IPS DF 19.7 (cell line): Measurements from ENCODE around the gene CCND1.
"Not testable (repeated sequence)": the region's sequence is repeated elsewhere in the genome, so short reads cannot be mapped to it uniquely, and the experiment has no call there.

Experiments used
- DNase-seq: peaks from one replicate; pipeline ENCODE4 v3.0.0-alpha.2; 2013; ENCODE audit warnings: low read depth, low spot score

The CCND1 gene

DNA sequence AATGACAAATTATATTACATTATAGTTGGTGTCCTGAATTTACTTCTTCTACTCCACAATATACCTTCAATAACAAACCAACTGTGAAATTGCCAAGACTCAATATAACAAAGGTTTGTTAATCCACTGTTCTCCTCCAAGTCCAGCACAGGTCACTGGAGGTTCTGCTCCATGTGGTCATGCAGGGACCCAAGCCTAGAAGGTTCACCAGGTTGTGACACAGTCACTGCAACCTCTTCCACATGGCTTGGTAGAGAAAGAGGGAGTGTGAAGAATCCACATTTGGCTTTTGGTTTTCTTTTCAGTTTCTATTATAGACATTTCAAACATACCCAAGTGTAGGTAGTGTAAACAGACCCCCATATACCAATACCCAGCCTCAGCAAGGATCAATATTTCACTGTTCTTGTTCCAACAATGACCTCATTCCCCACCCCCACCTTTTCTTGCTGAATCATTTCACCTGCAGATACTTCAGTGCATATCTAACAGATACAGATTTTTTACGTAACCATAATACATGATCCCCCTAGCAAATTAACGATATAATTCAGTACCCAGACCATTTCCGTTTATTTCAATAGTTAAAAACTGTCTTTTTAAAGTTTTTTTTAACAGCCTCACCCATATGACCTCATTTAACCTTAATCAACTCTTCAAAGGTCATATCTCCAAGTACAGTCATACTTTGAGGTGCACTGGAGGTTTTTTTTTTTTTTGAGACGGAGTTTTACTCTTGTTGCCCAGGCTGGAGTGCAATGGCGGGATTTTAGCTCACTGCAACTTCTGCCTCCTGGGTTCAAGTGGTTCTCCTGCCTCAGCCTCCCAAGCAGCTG lies 48.7 kb downstream of the CCND1 start:
- DNase-seq, result no peak

DNA sequence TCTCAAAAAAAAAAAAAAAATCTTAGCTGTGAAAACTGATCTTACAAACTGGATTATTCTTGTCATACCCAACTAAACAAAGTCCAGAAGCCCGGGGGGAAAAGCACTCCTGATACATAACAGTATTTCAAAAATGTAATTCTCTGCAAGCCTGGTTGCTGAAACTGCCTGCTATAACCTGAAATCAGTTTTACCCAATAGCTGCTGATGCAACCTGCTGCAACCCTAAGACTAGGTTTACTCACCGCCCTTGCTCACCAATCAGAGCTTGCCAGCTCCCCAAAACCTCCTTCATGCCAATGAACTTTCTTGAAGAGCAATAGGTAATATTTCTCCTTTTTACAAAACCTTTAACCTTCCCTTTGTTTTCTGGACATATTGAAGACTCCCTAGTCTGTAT lies 50.5 kb downstream of the CCND1 start:
- no peak for DNase-seq

DNA sequence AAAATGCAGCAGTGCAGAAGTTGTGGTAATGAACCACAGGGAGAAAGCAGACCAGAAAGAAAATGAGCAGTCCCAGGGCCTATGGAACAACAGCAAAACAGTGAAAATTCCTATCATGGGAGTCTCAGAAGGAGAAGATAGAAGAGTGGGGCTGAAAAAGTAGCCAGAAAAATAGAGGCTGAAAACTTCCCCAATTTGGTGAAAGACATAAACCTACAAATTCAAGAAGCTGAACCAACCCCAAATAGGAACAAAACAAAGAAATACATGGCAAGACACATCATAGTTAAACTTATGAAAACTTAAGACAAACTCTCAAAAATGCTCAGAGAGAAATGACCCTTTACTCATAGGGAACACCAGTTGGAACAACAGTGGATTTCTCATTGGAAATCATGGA lies 51.5 kb downstream of the CCND1 start:
- no peak for DNase-seq

DNA sequence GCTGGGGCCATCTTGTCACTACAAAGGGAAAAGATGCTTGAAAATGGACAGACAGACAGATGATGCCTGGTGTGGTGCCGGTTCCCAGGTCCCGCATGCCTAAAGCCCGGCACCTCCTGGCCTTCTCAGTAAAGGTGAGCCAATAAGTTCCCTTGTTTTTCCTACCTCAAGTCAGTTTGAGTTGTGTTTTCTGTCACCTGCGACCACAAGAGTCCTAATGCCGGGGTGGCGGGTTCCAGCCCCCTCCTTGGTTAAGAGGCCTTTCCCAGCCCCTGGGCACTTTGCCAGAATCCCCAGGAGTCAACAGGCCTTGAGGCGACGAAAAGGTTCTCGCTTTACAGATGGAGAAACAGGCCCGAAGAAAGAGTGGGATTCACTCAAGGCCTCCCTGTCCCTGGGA lies 53.8 kb downstream of the CCND1 start:
- DNase-seq, result no peak

DNA sequence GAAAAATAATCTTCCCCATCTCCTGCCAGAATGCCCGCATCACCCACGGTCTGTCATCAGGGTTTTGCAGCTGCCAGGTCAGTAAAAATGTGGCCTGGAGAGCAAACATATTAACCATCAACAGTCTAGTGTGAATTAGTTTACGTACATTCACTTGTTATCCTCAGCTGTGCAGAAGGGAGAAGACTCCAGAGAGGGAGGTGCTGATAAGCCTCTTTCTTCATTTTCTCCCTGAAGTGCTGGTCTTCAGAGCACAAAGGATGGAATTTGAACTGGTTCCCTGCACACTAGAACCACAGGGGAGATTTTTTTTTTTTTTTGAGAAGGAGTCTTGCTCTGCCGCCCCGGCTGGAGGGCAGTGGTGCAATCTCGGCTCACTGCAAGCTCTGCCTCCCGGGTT lies 54.6 kb downstream of the CCND1 start:
- DNase-seq, result no peak

DNA sequence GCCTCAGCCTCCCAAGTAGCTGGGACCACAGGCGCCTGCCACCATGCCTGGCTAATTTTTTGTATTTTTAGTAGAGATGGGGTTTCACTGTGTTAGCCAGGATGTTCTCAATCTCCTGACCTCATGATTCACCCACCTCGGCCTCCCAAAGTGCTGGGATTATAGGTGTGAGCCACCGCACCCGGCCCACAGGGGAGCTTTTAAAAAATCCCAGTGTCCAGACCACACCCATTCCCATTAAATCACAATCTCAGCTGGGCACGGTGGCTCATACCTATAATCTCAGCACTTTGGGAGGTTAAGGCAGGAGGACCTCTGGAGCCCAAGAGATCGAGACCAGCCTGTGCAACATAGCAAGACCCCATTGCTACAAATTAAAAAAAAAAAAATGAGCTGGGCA lies 55.0 kb downstream of the CCND1 start:
- not testable (repeated sequence) for DNase-seq

DNA sequence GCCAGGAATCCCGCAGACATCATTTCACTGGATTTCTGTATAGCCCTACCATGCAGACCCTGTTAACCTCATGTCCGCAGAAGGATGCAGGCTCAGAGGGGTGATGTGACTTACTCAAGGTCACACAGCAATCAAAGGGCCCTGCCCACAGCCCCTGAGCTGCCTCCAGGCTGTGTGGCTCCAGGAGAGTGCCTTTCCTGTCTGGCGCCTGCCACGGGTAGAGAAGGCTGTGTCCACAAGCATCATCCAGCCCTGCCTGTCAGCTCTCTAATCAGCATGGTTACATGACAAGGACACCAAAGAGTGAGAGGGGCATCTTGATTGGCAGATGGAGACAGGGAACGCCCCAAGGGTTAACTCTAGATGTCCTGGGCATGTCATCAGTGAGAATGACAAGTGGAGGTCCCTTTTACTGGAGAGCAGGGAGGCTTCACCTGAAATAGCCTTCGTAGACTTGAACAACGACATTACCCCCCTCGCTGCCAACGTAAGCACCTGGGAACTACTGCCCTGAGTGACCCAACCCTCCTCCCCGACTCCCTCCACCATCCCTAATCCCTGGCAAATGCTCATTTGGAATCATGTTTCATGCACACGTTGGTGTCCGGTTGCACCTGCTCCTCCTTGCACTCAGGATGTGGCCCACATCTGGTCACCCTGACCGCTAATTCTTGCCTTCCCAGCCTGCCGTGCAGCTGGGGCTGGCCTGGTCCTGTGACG lies 56.0 kb downstream of the CCND1 start:
- no peak for DNase-seq

DNA sequence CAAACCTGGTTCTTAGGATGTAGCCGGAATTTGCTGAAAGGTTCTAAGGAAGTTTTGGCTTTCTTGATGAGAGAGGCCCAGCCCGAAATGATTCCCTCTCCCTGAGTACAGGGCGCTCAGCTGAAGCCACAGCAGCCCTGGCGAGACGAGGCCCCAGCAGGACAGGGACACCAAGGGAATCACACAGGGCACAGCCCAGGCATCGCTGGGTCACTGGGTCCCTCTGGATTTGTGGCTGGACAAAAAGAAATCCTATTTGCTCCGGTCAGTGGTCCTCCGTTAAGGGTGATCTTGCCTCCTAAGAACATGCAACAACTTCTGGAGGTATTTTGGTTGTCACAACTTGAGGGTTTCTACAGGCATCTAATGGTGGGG lies 56.5 kb downstream of the CCND1 start:
- DNase-seq, result no peak

DNA sequence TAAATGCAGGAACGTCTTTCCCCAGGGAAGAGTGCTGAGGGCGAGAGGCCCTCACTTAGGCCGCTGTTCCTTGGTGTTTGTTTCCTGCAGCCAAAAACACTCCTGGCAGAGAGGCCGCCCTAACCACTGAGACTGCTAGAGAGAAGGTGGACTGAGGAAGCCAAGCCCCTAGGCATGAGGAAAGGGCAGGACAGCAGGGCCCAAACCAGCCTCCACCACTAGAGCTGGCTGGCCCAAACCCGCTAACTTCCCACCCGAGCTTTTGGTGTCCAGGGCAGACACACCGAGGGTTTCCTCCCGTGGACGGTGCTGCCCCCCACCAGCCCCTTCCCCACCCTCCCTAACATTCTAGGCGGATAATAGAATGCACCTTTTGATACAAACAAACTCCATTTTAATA lies 56.9 kb downstream of the CCND1 start:
- no peak for DNase-seq

DNA sequence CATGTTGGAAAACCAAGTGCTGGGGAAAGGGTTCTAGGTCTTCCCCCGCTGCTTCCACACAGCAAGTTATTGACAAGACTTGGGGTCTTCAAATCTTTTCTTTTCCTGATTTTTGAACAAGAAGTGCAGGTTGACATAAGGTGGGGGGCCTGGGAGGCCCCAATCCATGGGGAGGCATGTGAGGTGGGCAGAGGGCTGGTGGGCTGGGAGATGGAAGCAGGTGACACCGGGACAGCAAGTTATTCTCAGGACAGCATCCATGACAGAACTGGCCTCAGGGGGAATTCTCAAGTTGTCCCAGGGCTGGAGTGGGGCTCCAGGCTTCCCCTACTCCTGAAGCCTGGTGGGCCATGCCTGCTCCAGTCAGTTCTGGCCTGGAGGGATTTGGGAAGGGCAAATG lies 57.4 kb downstream of the CCND1 start:
- no peak for DNase-seq

DNA sequence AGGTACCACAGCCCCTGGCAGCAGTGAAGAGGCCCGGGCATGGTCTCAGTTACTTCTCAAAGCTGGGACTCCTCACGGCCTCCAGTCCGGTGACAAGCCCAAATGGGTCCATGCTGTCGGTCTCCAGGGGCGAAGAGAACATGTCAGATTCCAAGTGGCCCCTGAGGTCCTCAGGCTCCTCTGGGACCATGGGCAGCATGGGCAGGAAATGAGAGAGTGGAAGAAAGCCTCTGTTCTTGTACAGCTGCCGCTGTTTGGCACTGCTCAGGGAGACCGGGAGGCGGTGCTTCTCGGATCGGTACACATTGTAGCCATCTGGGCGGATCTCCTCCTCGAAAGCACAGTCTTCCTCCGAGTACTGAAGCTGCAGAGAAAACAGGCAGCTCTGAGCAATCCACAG lies 58.3 kb downstream of the CCND1 start:
- DNase-seq, result no peak

DNA sequence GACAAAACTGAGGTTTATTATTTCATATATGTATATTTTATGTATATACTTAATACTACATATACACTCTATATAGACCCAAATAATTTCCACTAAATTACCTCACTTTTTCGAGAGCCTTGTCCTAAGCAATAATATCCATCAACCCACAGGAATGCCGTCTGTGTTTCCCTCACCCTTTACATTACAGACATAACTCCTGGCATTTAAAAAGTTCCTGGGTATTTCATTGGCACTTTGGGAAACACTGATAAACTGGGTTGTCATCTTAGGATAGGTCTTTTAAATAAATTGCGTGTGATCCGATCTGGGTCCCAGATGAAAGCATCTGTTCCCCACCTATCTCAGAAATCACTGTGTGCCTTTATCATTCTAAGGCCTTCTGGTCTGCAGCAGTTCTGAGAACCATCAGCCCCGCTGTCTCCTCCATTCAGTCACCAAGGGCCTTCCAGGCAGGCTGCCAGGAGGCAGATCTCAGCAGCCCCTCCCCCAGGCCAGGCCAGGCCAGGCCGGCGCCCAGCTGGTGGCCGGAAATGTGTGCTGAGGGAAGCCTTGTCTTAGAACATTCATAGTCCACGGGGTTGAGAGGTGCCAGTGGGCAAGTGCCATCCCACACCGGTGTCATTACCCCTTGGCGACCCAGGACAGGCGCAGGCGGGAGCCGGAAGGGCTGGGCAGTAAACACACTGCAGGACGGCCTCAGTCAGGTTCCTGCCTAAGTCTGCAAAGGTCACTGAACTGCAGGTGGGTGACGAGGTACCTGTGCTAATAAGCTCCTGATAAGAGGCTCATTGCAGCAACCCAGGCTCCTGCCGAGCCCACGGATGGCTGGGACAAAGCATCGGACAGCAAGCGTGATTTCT lies 59.6 kb downstream of the CCND1 start:
- no peak for DNase-seq

DNA sequence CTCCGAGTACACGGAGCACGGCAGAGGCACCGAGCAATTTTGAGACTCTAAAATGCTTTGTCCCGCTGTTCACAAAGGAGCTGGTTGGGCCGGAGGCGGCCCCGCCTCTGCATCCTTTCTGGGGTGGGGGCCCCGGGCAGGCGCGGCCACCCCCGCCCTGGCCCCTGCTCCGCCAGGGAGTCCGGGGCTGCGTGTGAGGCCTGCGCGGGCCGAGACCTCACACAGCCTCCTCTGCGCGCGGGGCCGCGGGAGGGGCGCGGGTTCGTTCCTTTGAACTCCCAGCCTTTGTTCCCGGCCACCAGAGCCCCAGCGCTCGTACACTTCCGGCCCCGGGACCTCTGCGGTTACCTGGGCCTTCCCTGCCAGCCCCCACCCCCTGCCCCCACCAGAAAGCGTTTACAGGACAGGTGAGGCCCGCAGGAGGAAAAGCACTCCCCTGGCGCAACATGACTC lies 61.3 kb downstream of the CCND1 start:
- DNase-seq, result no peak

DNA sequence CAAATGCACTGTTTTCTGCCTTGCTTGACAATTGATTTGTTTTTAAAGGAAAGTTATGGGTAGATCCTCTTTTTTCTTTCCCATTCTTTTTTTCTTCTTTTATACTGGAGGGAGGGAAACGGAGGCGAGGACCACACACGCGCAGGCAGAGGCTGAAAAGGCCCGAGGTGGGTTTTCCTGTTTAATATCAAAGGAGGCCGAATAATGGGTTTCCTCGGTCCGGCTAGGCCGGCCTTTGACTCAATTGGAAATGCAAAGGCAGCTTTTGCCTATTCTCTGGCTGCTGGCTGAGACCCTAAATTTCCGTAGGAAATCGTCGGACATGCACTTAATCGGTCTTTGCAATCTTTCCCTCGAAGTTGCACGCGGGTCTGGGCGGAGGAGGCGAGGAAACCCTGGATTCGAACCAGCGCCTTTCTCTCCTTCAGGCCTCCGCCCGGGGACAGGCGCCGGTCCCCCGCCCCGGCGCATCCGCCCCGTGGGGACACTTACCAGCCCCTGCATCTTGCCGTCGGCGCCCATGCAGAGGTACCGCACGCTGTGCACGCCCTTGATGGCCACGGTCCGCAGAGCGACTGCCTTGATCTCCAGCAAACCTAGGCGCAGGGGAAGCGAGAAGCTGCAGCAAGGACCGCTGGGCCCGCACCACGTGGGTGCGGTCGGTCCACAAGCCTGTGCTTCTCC lies 62.0 kb downstream of the CCND1 start:
- DNase-seq, result no peak

DNA sequence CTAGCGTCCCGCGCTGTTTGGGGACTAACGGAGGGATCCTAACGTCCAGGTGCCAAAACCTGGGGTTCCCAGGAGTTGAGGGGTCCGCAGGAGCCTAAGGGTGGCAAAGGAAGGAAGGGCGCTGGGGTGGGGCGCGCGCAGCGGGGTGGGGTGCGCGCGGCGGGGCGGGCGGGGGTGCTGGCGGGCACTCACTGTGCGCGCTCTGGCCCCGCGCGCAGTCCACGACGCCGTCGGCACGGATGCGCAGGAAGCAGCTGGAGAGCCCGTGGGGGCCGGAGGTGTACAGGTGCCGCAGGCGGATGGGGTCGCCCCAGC lies 62.5 kb downstream of the CCND1 start:
- DNase-seq, result no peak
